NOMO-1 treated with DMSO at 0.1 percent for 48 hours (cell line): ENCODE results near the gene TRIP13.

Experiments used
- DNase-seq: peaks from one replicate; lab custom pipeline; 2025; ENCODE audit not compliant: unreplicated experiment; lab: John Stamatoyannopoulos, UW

The TRIP13 gene

GRCh38 chr5:949815-950560 lies 57.3 kb downstream of the TRIP13 start:
- no peak for DNase-seq

GRCh38 chr5:951940-952596 lies 59.4 kb downstream of the TRIP13 start:
- DNase-seq = no peak

GRCh38 chr5:952597-953271 lies 60.0 kb downstream of the TRIP13 start:
- DNase-seq = no peak

- DNase-seq = no peak
Observed at GRCh38 chr5:953535-954449, 61.1 kb downstream of the TRIP13 start.

GRCh38 chr5:955886-956761 lies 63.4 kb downstream of the TRIP13 start:
- DNase-seq = no peak

- DNase-seq = no peak
Observed at GRCh38 chr5:956941-957747, 64.5 kb downstream of the TRIP13 start.

GRCh38 chr5:957748-958485 lies 65.2 kb downstream of the TRIP13 start:
- no peak for DNase-seq

GRCh38 chr5:958701-959571 lies 66.3 kb downstream of the TRIP13 start:
- DNase-seq = no peak

GRCh38 chr5:959581-960531 lies 67.2 kb downstream of the TRIP13 start:
- DNase-seq = no peak

- DNase-seq = no peak
Observed at GRCh38 chr5:960551-960950, 67.9 kb downstream of the TRIP13 start.

GRCh38 chr5:961002-961710 lies 68.5 kb downstream of the TRIP13 start:
- no peak for DNase-seq

- no peak for DNase-seq
Observed at GRCh38 chr5:961711-962240, 69.1 kb downstream of the TRIP13 start.

GRCh38 chr5:962386-962785 lies 69.7 kb downstream of the TRIP13 start:
- DNase-seq = no peak

GRCh38 chr5:962801-963200 lies 70.1 kb downstream of the TRIP13 start:
- no peak for DNase-seq

GRCh38 chr5:963310-963672 lies 70.6 kb downstream of the TRIP13 start:
- DNase-seq = no peak
